WTC11 (cell line): ENCODE results near the gene GARS1.

Experiments
- CREB1 ChIP-seq: sonication (generic); formaldehyde crosslinking; IDR thresholded peaks from 2 replicates; pipeline ENCODE4 v1.8.0; 2023; ENCODE audit warnings: mild to moderate bottlenecking, missing genetic modification reagents
- CREM ChIP-seq: sonication (generic); formaldehyde crosslinking; IDR thresholded peaks from 2 replicates; pipeline ENCODE4 v1.8.1; 2022; ENCODE audit warnings: mild to moderate bottlenecking, missing genetic modification reagents, moderate library complexity
- ETV6 ChIP-seq: sonication (generic); formaldehyde crosslinking; IDR thresholded peaks from 2 replicates; pipeline ENCODE4 v1.8.1; 2022; ENCODE audit warnings: mild to moderate bottlenecking, missing genetic modification reagents
- JUN ChIP-seq: sonication (generic); formaldehyde crosslinking; IDR thresholded peaks from 2 replicates; pipeline ENCODE4 v1.8.0; 2023; ENCODE audit warnings: mild to moderate bottlenecking, missing genetic modification reagents
- NR2C2 ChIP-seq: sonication (generic); formaldehyde crosslinking; IDR thresholded peaks from 2 replicates; pipeline ENCODE4 v1.8.0; 2022; ENCODE audit warnings: mild to moderate bottlenecking, missing genetic modification reagents
- TCF7 ChIP-seq: sonication (generic); formaldehyde crosslinking; IDR thresholded peaks from 2 replicates; pipeline ENCODE4 v1.8.0; 2022; ENCODE audit warnings: mild to moderate bottlenecking, low read depth, missing genetic modification reagents, moderate library complexity
- TEAD4 ChIP-seq: sonication (generic); formaldehyde crosslinking; IDR thresholded peaks from 2 replicates; pipeline ENCODE4 v1.8.0; 2022; ENCODE audit warnings: mild to moderate bottlenecking, missing genetic modification reagents
- TF ChIP-seq, protein P1 (sequence below): fragments of 200-600 bp; IDR thresholded peaks from 2 replicates; pipeline ENCODE4 v1.8.0; 2022; ENCODE audit warnings: antibody characterized with exemption
- TF ChIP-seq, protein P2 (sequence below): sonication (generic); formaldehyde crosslinking; conservative IDR thresholded peaks from 2 replicates; pipeline ENCODE4 v1.8.1; 2022; ENCODE audit warnings: mild to moderate bottlenecking, missing genetic modification reagents
- TF ChIP-seq, protein P3 (sequence below): sonication (generic); formaldehyde crosslinking; IDR thresholded peaks from 2 replicates; pipeline ENCODE4 v1.8.0; 2022; ENCODE audit warnings: mild to moderate bottlenecking, missing genetic modification reagents
- TF ChIP-seq, protein P4 (sequence below): sonication (generic); formaldehyde crosslinking; IDR thresholded peaks from 2 replicates; pipeline ENCODE4 v1.8.1; 2023; ENCODE audit warnings: mild to moderate bottlenecking, missing genetic modification reagents, moderate library complexity
- TF ChIP-seq, protein P5 (sequence below): sonication (generic); formaldehyde crosslinking; IDR thresholded peaks from 2 replicates; pipeline ENCODE4 v1.8.0; 2022; ENCODE audit warnings: mild to moderate bottlenecking, missing genetic modification reagents

DNA sequence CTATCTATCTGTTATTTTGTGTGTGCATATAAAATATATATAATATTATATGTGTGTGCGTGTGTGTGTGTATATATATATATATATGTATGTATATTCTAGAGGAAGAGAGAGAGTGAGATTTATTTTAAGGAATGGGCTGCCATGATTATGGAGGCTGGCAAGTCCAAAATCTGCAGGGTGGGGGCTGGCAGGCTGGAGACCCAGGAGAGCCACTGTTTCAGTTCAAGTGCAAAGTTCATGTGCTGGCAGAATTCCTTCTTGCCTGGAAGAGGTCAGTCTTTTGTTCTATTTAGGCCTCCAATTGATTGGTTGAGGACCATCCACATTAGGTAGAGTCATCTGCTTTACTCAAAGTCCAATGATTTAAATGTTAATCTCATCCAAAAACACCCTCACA is 42.3 kb upstream of the GARS1 start:
- TF ChIP-seq, protein P1, sequence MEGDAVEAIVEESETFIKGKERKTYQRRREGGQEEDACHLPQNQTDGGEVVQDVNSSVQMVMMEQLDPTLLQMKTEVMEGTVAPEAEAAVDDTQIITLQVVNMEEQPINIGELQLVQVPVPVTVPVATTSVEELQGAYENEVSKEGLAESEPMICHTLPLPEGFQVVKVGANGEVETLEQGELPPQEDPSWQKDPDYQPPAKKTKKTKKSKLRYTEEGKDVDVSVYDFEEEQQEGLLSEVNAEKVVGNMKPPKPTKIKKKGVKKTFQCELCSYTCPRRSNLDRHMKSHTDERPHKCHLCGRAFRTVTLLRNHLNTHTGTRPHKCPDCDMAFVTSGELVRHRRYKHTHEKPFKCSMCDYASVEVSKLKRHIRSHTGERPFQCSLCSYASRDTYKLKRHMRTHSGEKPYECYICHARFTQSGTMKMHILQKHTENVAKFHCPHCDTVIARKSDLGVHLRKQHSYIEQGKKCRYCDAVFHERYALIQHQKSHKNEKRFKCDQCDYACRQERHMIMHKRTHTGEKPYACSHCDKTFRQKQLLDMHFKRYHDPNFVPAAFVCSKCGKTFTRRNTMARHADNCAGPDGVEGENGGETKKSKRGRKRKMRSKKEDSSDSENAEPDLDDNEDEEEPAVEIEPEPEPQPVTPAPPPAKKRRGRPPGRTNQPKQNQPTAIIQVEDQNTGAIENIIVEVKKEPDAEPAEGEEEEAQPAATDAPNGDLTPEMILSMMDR, result no peak
- TF ChIP-seq CREM (CRISPR knock-in tag), result no peak
- TF ChIP-seq TCF7 (CRISPR knock-in tag), result no peak
- no peak for TF ChIP-seq NR2C2 (CRISPR knock-in tag)
- TF ChIP-seq, protein P2, sequence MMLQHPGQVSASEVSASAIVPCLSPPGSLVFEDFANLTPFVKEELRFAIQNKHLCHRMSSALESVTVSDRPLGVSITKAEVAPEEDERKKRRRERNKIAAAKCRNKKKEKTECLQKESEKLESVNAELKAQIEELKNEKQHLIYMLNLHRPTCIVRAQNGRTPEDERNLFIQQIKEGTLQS (CRISPR knock-in tag), result no peak
- TF ChIP-seq, protein P3, sequence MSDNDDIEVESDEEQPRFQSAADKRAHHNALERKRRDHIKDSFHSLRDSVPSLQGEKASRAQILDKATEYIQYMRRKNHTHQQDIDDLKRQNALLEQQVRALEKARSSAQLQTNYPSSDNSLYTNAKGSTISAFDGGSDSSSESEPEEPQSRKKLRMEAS (CRISPR knock-in tag), result no peak
- TF ChIP-seq JUN (CRISPR knock-in tag), result no peak
- no peak for TF ChIP-seq CREB1 (CRISPR knock-in tag)
- TF ChIP-seq ETV6 (CRISPR knock-in tag), result no peak
- TF ChIP-seq, protein P4, sequence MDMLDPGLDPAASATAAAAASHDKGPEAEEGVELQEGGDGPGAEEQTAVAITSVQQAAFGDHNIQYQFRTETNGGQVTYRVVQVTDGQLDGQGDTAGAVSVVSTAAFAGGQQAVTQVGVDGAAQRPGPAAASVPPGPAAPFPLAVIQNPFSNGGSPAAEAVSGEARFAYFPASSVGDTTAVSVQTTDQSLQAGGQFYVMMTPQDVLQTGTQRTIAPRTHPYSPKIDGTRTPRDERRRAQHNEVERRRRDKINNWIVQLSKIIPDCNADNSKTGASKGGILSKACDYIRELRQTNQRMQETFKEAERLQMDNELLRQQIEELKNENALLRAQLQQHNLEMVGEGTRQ (CRISPR knock-in tag), result no peak
- TF ChIP-seq TEAD4 (CRISPR knock-in tag), result no peak
- TF ChIP-seq, protein P5, sequence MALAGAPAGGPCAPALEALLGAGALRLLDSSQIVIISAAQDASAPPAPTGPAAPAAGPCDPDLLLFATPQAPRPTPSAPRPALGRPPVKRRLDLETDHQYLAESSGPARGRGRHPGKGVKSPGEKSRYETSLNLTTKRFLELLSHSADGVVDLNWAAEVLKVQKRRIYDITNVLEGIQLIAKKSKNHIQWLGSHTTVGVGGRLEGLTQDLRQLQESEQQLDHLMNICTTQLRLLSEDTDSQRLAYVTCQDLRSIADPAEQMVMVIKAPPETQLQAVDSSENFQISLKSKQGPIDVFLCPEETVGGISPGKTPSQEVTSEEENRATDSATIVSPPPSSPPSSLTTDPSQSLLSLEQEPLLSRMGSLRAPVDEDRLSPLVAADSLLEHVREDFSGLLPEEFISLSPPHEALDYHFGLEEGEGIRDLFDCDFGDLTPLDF (CRISPR knock-in tag), result no peak
